NCI-H446 (cell line): Measurements from ENCODE around the gene VASH1.
A peak's percentile ranks its signal among the peaks of the same experiment; 100 is the strongest.
"Not testable (repeated sequence)": the region's sequence is repeated elsewhere in the genome, so short reads cannot be mapped to it uniquely, and the experiment has no call there.

Source experiments
- DNase-seq, 2 experiments: peaks; one replicate each; lab custom pipeline; 2025; lab: John Stamatoyannopoulos, UW

Gene VASH1

GRCh38 chr14:76761136-76761959 is at the start of gene VASH1:
TSS of gene VASH1 (plus strand) at chr14:76761468. CDS start at chr14:76762822, 1,354 bp downstream.
- DNase-seq, result peak in 1 of 2 experiments; percentile 63

GRCh38 chr14:76713121-76713520 is 48.1 kb upstream of the VASH1 start:
- DNase-seq, result no peak

- DNase-seq, result no peak
Observed at GRCh38 chr14:76714470-76714869, 46.8 kb upstream of the VASH1 start.

DNA sequence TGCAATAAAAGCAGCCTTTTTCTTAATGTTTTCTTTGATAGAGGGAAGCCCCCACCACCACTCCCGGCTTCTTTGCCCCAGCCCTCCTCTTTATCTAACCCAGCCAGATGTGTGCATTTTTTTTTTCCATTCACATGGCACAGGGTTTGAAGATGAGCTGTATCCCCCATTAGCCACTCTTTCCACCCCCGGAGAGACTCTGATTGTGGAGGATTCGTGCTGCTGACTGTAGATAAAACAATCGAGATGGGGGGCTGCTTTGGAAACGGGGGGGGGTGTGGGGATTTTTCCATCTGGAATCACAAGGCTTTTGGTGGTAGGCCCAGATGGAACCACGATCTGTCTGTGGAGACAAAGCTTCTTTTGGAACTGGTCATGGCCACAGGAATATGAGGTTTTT is 46.2 kb upstream of the VASH1 start:
- DNase-seq, result no peak

DNA sequence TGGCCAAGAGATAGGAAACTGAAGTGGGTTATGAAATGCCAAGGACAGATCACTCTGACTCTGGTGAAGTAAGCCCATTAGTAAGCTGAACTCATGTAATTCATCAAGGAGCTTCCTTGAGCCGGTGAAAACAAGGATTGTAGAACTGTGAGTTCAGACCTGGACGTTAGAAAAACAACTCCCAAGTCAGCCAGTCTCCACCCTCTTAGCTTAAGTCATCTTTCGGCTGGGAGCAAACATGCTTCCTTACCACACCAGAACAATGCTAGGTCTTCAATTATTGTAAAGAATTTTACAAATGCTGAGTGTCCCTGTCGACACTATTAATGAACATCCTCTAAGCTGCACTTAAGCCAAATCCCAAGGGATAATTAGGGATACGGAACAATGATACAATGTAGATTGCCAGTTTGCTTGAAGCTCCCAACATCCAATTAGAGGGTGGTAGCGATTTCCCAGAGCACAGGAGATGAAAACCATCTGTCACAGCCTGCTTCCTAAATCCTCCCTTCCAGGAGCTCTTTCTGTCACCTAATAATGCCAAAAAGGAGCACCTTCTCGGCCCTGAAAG is 45.7 kb upstream of the VASH1 start:
- DNase-seq, result peak in 1 of 2 experiments; percentile 8

DNA sequence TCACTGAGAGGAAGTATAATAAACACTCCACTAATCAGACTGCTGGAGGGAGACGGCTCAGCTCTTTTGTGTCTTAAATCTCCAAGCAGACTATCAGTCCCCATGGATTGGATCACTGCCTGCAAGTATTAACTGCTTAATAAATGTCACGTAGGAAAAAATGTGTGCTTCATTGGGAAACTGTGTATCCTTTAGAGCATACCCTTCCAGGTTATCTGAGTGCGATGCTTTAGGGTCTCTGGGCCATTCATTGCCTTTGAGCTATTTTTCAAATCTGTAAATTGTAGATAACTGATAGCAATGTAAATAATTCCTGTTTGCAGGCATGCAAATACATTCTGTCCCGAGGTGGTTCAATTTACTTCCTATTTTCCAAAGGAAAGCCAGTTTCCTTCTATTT is 45.0 kb upstream of the VASH1 start:
- DNase-seq, result no peak

- DNase-seq, result no peak
Observed at GRCh38 chr14:76717508-76718290, 43.6 kb upstream of the VASH1 start.

DNA sequence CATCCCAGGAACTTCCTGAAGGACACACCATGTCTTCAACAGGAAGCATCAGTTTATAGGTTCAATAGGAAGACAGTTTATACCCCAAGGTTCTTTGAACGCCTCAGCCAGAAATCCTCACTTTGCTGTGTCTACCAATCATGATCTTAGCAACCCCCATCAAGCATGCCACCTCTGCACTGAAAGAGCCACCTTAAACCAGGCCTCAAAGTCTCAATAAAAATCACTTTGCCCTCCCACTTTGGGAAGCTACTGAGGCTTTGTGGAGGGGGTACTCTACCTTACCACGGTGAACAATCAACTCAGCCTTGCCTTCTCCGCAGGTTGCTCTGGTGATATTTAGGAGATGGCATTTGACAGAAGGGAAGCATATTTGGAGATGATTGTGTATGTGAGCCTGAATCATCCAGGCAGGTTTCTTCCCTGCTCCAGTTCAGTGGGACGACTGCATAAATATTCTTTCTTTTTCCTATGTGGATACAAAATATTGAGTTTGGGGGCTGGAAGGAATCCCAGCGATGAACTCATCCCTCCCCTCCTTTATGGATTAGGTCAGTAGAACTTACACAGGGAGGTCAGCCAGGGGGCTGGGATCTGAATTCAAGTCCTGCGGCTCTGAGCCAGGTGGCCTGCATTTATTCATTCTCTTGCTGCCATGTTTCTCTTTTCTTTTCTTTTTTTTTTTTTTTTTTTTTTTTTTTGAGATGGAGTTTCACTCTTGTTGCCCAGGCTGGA is 42.8 kb upstream of the VASH1 start:
- DNase-seq, result no peak

- no peak for DNase-seq
Observed at GRCh38 chr14:76719666-76720065, 41.6 kb upstream of the VASH1 start.

DNA sequence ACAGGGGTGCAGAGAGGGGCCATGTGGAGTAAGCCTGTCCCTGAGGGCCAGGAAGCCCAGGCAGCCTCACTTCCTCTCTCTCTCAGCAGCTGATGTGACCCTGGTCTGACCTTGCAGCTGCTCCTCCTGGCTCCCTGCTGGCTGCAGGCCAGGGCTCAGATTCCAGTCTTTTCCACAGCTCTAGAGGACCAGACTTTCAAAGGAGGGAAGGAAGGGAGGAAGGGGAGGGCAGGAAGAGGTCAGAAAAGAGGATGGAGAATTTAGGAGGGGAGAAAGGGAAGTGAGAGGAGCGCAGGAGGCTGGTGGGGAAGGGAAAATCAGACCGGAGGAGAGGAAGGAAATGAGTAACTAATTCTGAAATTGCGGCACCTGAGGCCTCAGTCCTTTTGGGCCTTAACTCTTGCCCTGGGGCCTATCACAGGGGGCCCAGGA is 40.9 kb upstream of the VASH1 start:
- DNase-seq, result peak; percentile 7 to 21

DNA sequence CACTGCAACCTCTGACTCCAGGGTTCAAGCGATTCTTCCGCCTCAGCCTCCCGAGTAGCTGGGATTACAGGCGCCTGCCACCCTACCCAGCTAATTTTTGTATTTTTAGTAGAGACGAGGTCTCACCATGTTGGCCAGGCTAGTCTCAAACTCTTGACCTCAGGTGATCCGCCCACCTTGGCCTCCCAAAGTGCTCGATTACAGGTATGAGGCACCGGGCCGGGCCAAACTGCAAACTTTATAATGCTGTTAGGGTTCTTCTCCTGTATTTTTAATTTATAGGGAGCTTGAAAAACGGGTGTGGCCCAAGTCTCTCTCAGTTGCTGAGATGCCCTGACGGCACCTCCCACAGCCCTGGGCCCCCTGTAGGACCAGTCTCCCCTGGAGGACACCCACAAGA is 39.8 kb upstream of the VASH1 start:
- DNase-seq, result not testable (repeated sequence)

- DNase-seq, result no peak
Observed at GRCh38 chr14:76724651-76725550, 36.4 kb upstream of the VASH1 start.

DNA sequence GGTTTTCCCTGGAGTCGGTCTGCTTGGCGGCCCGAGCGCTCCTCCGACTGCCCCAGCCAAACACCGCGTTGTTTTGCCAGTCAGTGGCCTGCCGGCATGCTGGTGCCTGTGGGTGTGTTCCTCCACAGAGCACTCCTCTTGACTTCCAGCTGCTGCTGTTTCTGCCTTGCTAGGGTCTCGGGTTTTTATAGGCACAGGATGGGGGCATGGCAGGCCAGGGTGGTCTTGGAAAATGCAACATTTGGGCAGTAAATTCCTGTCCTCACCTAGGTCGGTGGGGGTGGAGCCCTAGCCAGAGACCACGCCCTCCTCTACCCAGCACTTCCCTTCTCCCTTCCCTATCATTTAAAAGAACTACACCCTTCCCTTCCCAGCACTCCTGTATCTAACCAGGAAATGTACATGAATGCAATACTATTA is 34.7 kb upstream of the VASH1 start:
- no peak for DNase-seq

GRCh38 chr14:76727384-76727783 is 33.9 kb upstream of the VASH1 start:
- DNase-seq, result no peak

GRCh38 chr14:76727901-76728300 is 33.4 kb upstream of the VASH1 start:
- DNase-seq, result no peak

- no peak for DNase-seq
Observed at GRCh38 chr14:76729258-76729657, 32.0 kb upstream of the VASH1 start.

- DNase-seq, result no peak
Observed at GRCh38 chr14:76729953-76730505, 31.2 kb upstream of the VASH1 start.

DNA sequence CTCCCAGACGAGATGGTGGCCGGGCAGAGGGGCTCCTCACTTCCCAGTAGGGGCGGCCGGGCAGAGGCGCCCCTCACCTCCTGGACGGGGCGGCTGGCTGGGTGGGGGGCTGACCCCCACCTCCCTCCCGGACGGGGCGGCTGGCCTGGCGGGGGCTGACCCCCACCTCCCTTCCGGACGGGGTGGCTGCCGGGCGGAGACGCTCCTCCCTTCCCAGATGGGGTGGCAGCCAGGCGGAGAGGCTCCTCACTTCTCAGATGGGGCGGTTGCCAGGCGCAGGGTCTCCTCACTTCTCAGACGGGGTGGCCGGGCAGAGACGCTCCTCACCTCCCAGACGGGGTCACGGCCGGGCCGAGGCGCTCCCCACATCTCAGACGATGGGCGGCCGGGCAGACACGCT is 26.8 kb upstream of the VASH1 start:
- not testable (repeated sequence) for DNase-seq

DNA sequence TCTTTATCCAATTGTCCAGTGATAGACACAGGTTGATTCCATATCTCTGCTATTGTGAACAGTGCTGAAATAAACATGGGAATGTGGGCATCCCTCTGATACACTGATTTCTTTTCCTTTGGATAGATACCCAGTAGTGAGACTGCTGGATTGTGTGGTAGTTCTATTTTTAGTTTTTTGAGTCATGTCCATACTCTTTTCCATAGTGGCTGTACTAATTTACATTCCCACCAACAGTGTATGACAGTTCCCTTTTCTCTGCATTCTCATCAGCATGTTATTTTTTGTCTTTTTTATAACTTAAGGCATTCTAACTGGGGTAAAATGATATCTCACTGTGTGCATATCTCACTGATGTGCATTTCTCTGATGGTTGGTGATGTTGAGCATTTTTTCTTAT is 24.8 kb upstream of the VASH1 start:
- DNase-seq, result no peak

DNA sequence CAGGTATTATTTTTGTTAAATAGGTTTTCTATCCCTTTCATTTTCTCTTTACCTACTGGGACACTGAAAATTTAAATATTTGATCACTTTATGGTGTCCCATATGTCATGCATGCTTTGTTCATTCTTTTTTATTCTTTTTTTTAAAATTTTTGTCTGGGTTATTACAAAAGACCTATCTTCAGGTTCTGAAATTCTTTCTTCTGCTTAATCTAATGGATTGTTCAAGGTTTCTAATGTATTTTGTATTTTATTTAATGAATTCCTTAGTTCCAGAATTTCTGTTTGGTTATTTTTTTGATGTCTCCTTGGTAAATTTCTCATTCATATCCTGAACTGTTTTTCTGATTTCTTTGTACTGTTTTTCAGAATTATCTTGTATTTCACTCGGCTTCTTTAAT is 20.2 kb upstream of the VASH1 start:
- DNase-seq, result no peak

- no peak for DNase-seq
Observed at GRCh38 chr14:76742185-76742584, 19.1 kb upstream of the VASH1 start.
